HEK293 (cell line): ENCODE data around the gene ZFPM1.
A peak's percentile ranks its signal among the peaks of the same experiment; 100 is the strongest.

Experiments
- CTCF ChIA-PET: fragments of 350-600 bp; formaldehyde crosslinking; extraction: SDS; loops from one replicate; lab custom pipeline; 2021; ENCODE audit warnings: antibody characterized with exemption; lab: Yijun Ruan, JAX
- POLR2A ChIA-PET: fragments of 300-600 bp; formaldehyde crosslinking; extraction: SDS; loops from one replicate; lab custom pipeline; 2020; ENCODE audit warnings: antibody characterized with exemption, inconsistent platforms; lab: Yijun Ruan, JAX
- H3K27ac ChIP-seq: fragments of 200-500 bp; sonication (Bioruptor generic); 2 replicates; pipeline ENCODE4 v1.5.1; 2014; ENCODE audit warnings: low read depth, low read length, control low read depth, inconsistent platforms; ENCODE audit errors: extremely low read depth
- H3K36me3 ChIP-seq, 2 experiments: fragments of 200-500 bp in 1 of 2; sonication (Bioruptor generic) in 1 of 2; 1 replicate in 1 of 2; 2 replicates in 1 of 2; pipeline ENCODE4 v1.5.1; 2014 to 2017; ENCODE audit warnings: inconsistent platforms in 2 of 2, low read length in 2 of 2; ENCODE audit not compliant: control insufficient read depth in 2 of 2, insufficient read depth in 1 of 2
- H3K4me1 ChIP-seq: fragments of 200-500 bp; sonication (Bioruptor generic); 2 replicates; pipeline ENCODE4 v1.5.1; 2014; ENCODE audit warnings: mild to moderate bottlenecking, low read length, inconsistent platforms; ENCODE audit not compliant: control insufficient read depth, insufficient read depth
- H3K4me3 ChIP-seq: 2 replicates; pipeline ENCODE4 v1.5.1; 2011; ENCODE audit warnings: low read depth, mild to moderate bottlenecking, control low read depth, low read length, moderate library complexity
- H3K9me3 ChIP-seq: fragments of 200-500 bp; sonication (Bioruptor generic); 2 replicates; pipeline ENCODE4 v1.5.1; 2014; ENCODE audit warnings: low read depth, low read length, inconsistent platforms; ENCODE audit not compliant: control insufficient read depth, insufficient read depth
- BCL11B ChIP-seq: fragments of 450-650 bp; formaldehyde crosslinking; IDR thresholded peaks from 2 replicates; pipeline ENCODE4 v1.5.1; 2016; ENCODE audit warnings: low read depth, missing biosample characterization, missing genetic modification characterization
- KLF16 ChIP-seq: fragments of 450-650 bp; formaldehyde crosslinking; IDR thresholded peaks from 2 replicates; pipeline ENCODE4 v1.5.1; 2017; ENCODE audit warnings: missing biosample characterization, missing genetic modification characterization
- PBX3 ChIP-seq: sonication (generic); formaldehyde crosslinking; IDR thresholded peaks from 2 replicates; pipeline ENCODE4 v1.8.1; 2022; ENCODE audit warnings: mild to moderate bottlenecking, moderate library complexity, missing genetic modification reagents
- PRDM6 ChIP-seq: fragments of 450-650 bp; formaldehyde crosslinking; IDR thresholded peaks from 2 replicates; pipeline ENCODE4 v1.5.1; 2017; ENCODE audit warnings: missing biosample characterization, missing genetic modification characterization
- ZBTB48 ChIP-seq: fragments of 450-650 bp; formaldehyde crosslinking; IDR thresholded peaks from 2 replicates; pipeline ENCODE4 v1.5.1; 2016; ENCODE audit warnings: missing biosample characterization, missing genetic modification characterization
- ZBTB7A ChIP-seq: fragments of 450-650 bp; formaldehyde crosslinking; IDR thresholded peaks from 2 replicates; pipeline ENCODE4 v1.5.1; 2016; ENCODE audit warnings: low read depth, missing biosample characterization, missing genetic modification characterization
- ZFHX2 ChIP-seq: fragments of 450-650 bp; formaldehyde crosslinking; conservative IDR thresholded peaks from 2 replicates; pipeline ENCODE4 v1.5.1; 2016; ENCODE audit warnings: missing biosample characterization, missing genetic modification characterization
- ZFP69B ChIP-seq: fragments of 450-650 bp; formaldehyde crosslinking; IDR thresholded peaks from 2 replicates; pipeline ENCODE4 v1.5.1; 2016; ENCODE audit warnings: missing biosample characterization, missing genetic modification characterization
- ZNF10 ChIP-seq: fragments of 450-650 bp; formaldehyde crosslinking; IDR thresholded peaks from 2 replicates; pipeline ENCODE4 v1.5.1; 2017; ENCODE audit warnings: missing biosample characterization, missing genetic modification characterization
- ZNF169 ChIP-seq: fragments of 450-650 bp; formaldehyde crosslinking; IDR thresholded peaks from 2 replicates; pipeline ENCODE4 v1.5.1; 2016; ENCODE audit warnings: missing biosample characterization, missing genetic modification characterization
- ZNF211 ChIP-seq: fragments of 450-650 bp; formaldehyde crosslinking; IDR thresholded peaks from 2 replicates; pipeline ENCODE4 v1.5.1; 2016; ENCODE audit warnings: low read depth, missing biosample characterization, missing genetic modification characterization
- ZNF23 ChIP-seq: fragments of 450-650 bp; formaldehyde crosslinking; IDR thresholded peaks from 2 replicates; pipeline ENCODE4 v1.5.1; 2016; ENCODE audit warnings: missing biosample characterization, missing genetic modification characterization, borderline replicate concordance
- ZNF26 ChIP-seq: fragments of 450-650 bp; formaldehyde crosslinking; IDR thresholded peaks from 2 replicates; pipeline ENCODE4 v1.5.1; 2016; ENCODE audit warnings: missing biosample characterization, missing genetic modification characterization
- ZNF354C ChIP-seq: fragments of 450-650 bp; formaldehyde crosslinking; IDR thresholded peaks from 2 replicates; pipeline ENCODE4 v1.5.1; 2016; ENCODE audit warnings: missing biosample characterization, missing genetic modification characterization, low read depth, borderline replicate concordance
- ZNF560 ChIP-seq: fragments of 450-650 bp; formaldehyde crosslinking; IDR thresholded peaks from 2 replicates; pipeline ENCODE4 v1.5.1; 2017; ENCODE audit warnings: missing biosample characterization, missing genetic modification characterization, borderline replicate concordance
- ZNF561 ChIP-seq: fragments of 450-650 bp; IDR thresholded peaks from 2 replicates; pipeline ENCODE4 v1.5.1; 2018; ENCODE audit warnings: missing biosample characterization, missing genetic modification characterization, borderline replicate concordance
- ZNF571 ChIP-seq: fragments of 450-650 bp; formaldehyde crosslinking; IDR thresholded peaks from 2 replicates; pipeline ENCODE4 v1.5.0; 2017; ENCODE audit warnings: missing biosample characterization, missing genetic modification characterization
- ZNF629 ChIP-seq: fragments of 450-650 bp; formaldehyde crosslinking; IDR thresholded peaks from 2 replicates; pipeline ENCODE4 v1.5.1; 2017; ENCODE audit warnings: missing biosample characterization, missing genetic modification characterization
- ZNF830 ChIP-seq: fragments of 450-650 bp; IDR thresholded peaks from 2 replicates; pipeline ENCODE4 v1.5.0; 2018; ENCODE audit warnings: missing biosample characterization, missing genetic modification characterization, low read depth, mild to moderate bottlenecking, moderate library complexity
- ZSCAN16 ChIP-seq: fragments of 450-650 bp; formaldehyde crosslinking; IDR thresholded peaks from 2 replicates; pipeline ENCODE4 v1.5.1; 2016; ENCODE audit warnings: missing biosample characterization, missing genetic modification characterization
- TF ChIP-seq, protein P1 (sequence below): fragments of 450-650 bp; formaldehyde crosslinking; IDR thresholded peaks from 2 replicates; pipeline ENCODE4 v1.5.1; 2016; ENCODE audit warnings: missing biosample characterization, missing genetic modification characterization
- TF ChIP-seq, protein P2 (sequence below): fragments of 450-650 bp; formaldehyde crosslinking; IDR thresholded peaks from 2 replicates; pipeline ENCODE4 v1.5.1; 2017; ENCODE audit warnings: missing biosample characterization, missing genetic modification characterization

The ZFPM1 gene

DNA sequence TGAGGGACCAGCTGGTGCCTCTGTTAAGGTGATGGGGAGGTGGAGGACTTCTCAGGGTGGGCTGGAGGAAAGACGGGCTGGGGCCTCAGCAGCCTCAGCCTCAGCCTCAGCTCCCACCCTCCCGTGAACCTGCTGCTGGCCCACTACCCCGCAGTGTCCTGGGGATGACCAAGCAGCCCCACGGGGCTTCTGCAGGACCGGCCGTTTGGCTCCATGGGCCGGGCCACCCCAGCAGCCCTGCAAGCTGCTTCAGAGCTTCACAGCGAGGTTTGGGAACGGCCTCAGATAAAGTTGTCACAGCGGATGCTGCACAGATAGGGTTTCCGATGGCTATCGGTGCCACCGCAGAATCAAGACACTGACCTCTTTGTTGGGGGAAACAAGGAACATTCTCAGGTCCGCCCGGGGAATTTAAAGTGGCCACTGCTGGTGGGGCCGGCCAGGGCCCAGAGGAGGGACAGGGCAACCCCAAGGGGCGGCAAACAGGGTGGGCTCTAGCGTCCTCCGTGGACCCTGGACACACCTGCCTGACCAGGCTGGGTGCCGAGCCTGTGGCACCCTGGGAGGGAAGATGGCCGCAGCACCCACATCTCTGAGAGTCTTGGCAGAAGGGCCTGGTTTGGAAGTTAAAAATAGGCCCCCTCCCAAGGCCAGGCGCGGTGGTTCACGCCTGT, 69.3 kb downstream of the ZFPM1 start:
- ChIA-PET POLR2A (interaction anchor here (0.6 kb wide), 1 partner anchor 10 kb away, joined by 3 read pairs; no protein-coding TSS in a partner anchor), CTCF (no interaction called here)
- Histone ChIP-seq H3K4me3 (no peak overlapping the region), H3K4me1 (no peaks in the 10 kb centered on the region), H3K27ac (no peak overlapping the region), H3K36me3 (peaks cover 0 to 7% of the 10 kb centered on the region in 2 experiments; a peak in 1 of 3 replicates), H3K9me3 (no peaks in the 10 kb centered on the region)
- TF ChIP-seq ZNF560 (tag by site-specific recombination) (no peak), ZNF10 (tag by site-specific recombination) (no peak), ZNF26 (tag by site-specific recombination) (no peak), ZNF561 (tag by site-specific recombination) (no peak), ZNF830 (tag by site-specific recombination) (no peak), ZNF354C (tag by site-specific recombination) (no peak), ZNF629 (no peak), ZFHX2 (tag by site-specific recombination) (no peak), ZFP69B (peak; percentile 48; the same call in 1 of the 2 replicates), ZNF23 (tag by site-specific recombination) (no peak), ZBTB48 (tag by site-specific recombination) (no peak), ZSCAN16 (no peak)
- TF ChIP-seq, protein P1, sequence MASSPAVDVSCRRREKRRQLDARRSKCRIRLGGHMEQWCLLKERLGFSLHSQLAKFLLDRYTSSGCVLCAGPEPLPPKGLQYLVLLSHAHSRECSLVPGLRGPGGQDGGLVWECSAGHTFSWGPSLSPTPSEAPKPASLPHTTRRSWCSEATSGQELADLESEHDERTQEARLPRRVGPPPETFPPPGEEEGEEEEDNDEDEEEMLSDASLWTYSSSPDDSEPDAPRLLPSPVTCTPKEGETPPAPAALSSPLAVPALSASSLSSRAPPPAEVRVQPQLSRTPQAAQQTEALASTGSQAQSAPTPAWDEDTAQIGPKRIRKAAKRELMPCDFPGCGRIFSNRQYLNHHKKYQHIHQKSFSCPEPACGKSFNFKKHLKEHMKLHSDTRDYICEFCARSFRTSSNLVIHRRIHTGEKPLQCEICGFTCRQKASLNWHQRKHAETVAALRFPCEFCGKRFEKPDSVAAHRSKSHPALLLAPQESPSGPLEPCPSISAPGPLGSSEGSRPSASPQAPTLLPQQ (tag by site-specific recombination): peak; percentile 80
- TF ChIP-seq, protein P2, sequence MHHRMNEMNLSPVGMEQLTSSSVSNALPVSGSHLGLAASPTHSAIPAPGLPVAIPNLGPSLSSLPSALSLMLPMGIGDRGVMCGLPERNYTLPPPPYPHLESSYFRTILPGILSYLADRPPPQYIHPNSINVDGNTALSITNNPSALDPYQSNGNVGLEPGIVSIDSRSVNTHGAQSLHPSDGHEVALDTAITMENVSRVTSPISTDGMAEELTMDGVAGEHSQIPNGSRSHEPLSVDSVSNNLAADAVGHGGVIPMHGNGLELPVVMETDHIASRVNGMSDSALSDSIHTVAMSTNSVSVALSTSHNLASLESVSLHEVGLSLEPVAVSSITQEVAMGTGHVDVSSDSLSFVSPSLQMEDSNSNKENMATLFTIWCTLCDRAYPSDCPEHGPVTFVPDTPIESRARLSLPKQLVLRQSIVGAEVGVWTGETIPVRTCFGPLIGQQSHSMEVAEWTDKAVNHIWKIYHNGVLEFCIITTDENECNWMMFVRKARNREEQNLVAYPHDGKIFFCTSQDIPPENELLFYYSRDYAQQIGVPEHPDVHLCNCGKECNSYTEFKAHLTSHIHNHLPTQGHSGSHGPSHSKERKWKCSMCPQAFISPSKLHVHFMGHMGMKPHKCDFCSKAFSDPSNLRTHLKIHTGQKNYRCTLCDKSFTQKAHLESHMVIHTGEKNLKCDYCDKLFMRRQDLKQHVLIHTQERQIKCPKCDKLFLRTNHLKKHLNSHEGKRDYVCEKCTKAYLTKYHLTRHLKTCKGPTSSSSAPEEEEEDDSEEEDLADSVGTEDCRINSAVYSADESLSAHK (tag by site-specific recombination): no peak

GRCh38 chr16:88523309-88524161, 70.5 kb downstream of the ZFPM1 start:
- H3K36me3 ChIP-seq: peaks cover 0 to 13% of the 10 kb centered on the region in 2 experiments; a peak in 1 of 3 replicates
- H3K4me3 ChIP-seq: no peak overlapping the region
- CTCF ChIA-PET: no interaction called here
- H3K9me3 ChIP-seq: no peaks in the 10 kb centered on the region
- no peak overlapping the region for H3K27ac ChIP-seq
- POLR2A ChIA-PET: no interaction called here
- H3K4me1 ChIP-seq: no peaks in the 10 kb centered on the region
- no peak for TF ChIP-seq PRDM6 (tag by site-specific recombination)
- TF ChIP-seq ZNF571 (tag by site-specific recombination): no peak
- TF ChIP-seq ZNF169 (tag by site-specific recombination): no peak
- no peak for TF ChIP-seq ZNF211
- TF ChIP-seq KLF16 (tag by site-specific recombination): no peak
- TF ChIP-seq BCL11B: no peak
- TF ChIP-seq ZBTB7A (tag by site-specific recombination): no peak
- TF ChIP-seq PBX3: no peak
